Activated T-helper 1 cell treated with anti-CD3 and anti-CD28 coated beads, Interleukin-2, amount 50 U/mL, for 16 hours (primary cell): Measurements from ENCODE around the gene SYP.
"Not testable (repeated sequence)": the region's sequence is repeated elsewhere in the genome, so short reads cannot be mapped to it uniquely, and the experiment has no call there.

Source experiments
- DNase-seq, 2 donors: peaks; one replicate each; pipeline ENCODE4 v3.0.0-alpha.2; 2020; ENCODE audit warnings: low read depth in 1 of 2, low spot score in 1 of 2

SYP gene

DNA sequence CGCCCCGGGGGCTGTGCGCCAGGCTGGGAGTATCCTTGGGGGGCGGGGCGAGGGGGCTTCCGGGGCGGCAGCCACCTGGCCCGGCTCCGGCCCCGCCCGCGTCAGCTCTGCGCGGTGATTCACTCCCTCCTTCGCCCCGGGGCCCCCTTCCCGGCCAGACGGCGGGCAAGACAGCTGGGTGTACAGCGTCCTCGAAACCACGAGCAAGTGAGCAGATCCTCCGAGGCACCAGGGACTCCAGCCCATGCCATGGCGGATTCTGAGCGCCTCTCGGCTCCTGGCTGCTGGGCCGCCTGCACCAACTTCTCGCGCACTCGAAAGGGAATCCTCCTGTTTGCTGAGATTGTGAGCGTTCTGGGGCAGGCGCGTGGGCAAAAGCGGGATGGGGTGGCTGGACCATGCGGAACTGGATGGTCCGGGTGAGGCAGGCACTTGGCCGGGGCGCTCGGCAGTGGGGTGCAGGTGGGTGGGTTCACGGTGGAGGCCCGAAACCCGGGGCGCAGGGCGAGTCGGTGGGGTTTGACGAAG lies 28.2 kb downstream of the SYP start, which contains the start of gene PLP2:
PLP2 (plus strand) TSS at position 147 of the 528 bp plus-strand sequence; CDS start at position 250, 103 bp downstream.
- DNase-seq, result peak; percentile 42 to 55

DNA sequence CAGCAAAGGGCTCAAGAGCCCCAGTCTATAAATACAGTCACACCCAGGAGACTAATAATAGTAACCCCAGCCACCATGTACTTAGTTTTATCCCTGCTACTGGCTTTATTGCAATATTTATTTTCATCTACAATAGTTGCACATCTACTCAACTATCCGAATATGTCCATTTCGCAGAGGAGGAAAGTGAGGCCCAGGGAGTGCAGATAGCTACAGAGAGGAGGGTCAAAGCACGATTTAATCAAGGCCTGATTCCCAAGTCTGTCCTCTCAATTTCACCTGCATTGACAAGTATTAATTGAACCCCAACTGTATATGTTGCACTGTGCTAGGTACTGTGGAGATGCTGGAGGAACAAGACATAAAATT lies 32.3 kb downstream of the SYP start:
- no peak for DNase-seq

DNA sequence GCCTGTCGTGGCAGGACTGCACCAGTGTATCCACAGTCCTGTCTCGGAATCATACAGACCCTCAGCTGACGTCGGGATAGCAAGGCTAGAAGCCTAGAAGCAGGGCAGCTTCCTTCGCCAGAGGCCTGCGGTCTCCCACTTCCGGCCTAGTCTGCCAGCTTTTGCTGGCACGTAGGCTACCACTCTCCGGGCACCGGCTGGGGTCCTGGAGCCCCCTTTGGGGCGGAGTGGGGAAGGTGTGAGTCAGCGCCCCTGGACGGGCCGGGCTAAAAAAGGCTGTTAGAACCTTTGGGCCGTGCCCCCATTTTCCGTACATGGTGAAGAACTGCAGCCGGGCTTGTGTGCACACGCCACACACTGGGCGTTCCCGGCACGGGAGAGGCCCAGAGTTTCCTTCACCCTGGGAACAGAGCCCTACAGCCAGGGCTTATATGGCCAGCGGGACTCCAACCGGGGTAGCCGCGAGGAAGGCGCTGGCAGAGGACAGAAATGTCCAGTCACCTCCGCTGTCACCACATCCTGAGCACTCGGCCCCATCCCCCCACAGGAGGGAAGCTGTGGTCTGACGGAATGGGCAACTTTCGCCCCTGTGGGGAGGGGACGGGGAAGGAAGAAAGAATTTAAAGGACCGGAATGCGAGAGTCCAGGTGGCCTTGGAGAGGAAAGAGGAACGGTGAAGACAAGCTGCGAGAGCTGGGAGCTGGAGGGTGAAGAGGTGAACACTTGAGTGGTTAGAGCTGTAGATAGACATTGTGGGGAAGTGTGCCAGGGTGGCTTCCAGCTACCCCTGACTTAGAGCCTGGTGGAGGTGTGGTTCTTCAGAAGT lies 32.9 kb downstream of the SYP start:
- DNase-seq, result peak; percentile 24 to 38

DNA sequence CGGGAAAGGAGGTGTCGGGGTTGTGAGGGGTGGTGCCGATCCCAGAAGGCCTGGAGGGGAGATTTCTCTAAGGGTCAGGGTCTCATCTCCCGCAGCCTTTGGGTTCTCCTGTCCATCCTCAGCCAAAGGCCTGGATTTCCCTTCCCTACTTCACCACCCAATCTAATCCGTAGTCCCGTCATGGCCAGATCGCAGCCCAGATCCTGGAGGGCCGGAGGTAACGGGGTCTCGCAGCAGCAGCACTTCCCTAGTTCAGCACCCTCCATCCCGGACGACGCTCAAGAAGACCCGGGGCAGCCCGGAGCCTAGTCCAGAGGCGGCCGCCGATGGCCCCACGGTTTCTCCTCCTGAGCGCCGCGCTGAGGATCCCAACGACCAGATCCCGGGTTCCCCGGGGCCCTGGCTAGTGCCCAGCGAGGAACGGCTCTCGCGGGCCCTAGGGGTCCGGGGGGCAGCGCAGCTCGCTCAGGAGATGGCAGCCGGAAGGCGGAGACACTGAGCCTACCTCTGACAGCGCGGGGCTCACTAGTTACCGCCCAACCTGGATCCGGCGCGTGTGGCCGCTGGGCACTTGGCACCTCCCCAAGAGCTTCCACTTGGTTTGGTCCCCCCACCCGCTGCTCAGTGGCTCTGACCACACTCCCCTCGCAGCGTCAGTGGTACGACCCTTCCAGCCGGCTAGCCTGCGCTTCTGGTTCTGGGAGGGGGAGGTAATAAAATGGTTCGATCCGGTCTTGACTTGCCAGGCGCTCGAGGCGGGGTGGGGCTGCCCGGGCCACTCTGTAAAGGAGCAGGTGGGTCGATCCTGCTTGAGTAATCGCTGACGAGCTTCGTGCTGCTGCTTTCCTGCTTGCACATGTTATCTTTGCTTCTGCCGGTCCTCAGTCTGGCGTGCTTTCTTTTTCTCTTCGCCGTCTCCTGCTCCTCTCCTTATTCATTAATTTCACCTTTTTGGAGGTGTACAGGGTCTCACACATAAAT lies 33.8 kb downstream of the SYP start:
- DNase-seq, result peak; percentile 44 to 54

DNA sequence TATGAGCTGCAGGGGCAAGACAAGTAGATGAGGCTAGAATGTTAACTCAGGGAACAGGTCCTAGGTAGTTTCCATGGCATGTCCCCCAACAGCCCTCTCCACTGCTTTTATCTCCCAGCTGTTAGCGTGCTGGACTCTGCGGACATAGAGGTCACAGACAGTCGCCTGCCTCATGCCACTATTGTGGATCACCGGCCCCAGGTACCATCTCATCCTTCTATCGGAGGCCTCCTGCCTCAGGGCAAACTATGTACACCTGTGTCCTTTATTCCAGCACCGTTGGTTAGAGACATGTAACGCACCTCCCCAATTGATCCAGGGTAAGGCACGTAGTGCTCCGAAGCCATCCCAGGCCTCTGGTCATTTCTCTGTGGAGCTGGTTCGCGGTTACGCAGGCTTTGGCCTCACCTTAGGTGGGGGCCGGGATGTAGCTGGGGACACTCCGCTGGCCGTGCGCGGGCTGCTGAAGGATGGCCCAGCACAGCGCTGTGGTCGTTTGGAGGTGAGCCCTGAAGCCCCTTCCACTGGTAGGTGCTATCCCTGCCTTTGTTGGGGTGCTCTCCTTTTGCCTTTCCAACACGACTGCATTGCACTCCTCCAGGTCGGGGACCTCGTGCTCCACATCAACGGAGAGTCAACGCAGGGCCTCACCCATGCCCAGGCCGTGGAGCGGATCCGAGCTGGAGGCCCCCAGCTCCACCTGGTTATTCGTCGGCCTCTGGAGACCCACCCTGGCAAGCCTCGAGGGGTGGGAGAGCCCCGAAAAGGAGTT lies 35.2 kb downstream of the SYP start:
- no peak for DNase-seq

DNA sequence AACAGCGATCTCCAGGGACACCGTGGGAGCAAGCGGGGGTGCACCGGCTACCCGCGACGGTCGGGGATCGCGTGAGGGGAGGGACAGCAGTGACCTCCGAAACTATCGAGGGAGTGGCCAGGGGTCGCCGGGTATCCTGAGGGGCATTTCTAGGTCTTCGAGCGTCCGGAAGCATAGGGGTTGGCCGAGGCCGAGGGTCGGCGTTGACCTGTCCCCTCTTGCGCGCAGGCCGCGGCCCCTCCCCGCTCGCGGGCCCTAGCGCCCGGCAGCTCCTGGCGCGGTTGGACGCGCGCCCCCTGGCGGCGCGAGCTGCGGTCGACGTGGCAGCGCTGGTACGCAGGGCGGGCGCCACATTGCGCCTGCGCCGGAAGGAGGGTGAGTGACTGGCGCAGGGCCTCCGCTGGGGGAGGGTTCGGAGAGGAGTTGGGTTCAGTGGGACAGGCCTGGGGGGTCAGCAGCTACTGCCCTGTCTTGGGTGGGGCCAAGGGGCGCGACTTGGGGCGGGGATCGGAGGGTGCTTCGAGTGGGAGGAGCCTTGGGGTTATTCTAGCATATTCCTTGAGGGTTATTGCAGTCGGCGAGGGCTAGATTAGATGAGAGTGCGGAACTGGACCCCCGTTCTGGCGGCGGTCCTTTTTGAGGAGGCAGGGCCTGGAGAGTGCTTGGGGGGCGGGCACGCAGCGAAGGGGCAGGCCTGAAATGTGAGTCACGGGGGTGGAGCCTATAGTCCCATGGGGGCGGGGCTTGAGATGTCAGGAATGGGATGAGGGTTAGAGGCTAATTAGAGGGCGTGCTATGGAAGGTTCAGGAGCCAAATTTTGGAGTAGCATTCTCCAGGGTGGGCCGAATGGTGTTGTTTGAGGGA lies 36.2 kb downstream of the SYP start:
- DNase-seq, result peak; percentile 47 to 70

DNA sequence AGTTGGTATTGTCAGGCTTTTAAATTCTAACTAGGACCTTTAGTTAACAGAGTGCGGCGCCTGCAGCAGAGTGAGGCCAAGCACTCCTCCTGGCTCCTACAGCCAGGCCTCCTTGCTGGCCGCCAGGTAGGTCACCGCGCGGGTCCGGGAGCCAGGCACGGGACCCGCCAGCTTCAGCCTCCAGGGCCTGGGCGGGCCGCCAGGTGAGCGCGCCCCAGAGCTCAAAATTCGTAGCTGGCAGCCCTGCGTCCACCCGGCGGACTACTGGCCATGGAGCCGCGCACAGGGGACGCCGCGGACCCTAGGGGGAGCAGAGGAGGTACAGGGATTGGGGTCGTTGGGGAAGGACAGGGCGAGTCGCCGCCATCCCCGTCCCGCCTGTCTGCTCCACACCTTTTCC lies 37.4 kb downstream of the SYP start, which contains the start of gene MAGIX:
MAGIX (plus strand) TSS at position 139 of the 400 bp plus-strand sequence; CDS start at position 271, 132 bp downstream.
- DNase-seq, result no peak

DNA sequence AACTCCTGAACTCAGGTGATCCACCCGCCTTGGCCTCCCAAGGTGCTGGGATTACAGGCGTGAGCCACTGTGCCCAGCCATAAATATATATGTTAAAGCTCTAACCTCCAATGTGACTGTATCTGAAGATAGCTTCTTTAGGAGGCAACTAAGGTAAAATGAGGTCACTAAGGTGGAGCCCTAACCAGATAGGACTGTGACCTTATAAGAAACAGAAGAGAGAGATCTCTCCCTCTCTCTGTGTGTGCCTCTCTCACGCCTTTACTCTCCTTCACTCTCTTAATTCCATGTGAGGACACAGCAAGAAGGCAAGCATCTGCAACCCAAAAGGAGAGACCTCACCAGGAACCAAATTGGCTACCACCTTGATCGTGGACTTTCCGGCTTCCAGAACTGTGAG lies 38.4 kb downstream of the SYP start:
- no peak for DNase-seq

DNA sequence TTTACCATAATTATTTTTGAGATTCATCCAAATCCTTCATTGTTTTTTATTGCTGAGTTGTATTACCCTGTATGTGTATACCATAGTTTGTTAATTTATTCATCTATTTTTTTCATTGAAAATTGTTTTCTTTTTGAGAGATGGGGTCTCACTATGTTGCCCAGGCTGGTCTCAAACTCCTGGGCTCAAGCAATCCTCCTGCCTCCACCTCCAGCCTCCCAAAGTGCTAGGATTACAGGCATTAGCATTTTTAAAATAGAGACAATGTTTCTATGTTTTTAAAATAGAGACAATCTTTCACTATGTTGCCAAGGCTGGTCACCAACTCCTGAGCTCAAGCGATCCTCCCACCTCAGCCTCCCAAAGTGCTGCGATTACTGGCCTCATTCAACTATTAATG lies 39.1 kb downstream of the SYP start:
- no peak for DNase-seq

DNA sequence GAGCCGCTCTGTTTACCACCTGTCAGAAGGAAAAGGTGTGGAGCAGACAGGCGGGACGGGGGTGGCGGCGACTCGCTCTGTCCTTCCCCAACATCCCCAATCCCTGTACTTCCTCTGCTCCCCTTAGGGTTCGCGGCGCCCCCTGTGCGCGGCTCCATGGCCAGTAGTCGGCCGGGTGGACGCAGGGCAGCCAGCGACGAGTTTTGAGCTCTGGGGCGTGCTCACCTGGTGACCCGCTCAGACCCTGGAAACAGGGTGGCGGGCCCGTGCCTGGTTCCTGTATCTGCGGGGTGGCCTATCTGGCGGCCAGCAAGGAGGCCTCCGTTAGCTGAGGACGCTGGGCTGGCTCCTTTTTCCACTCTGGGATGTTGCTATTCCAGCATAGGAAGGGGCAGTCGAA lies 42.8 kb downstream of the SYP start:
- no peak for DNase-seq

DNA sequence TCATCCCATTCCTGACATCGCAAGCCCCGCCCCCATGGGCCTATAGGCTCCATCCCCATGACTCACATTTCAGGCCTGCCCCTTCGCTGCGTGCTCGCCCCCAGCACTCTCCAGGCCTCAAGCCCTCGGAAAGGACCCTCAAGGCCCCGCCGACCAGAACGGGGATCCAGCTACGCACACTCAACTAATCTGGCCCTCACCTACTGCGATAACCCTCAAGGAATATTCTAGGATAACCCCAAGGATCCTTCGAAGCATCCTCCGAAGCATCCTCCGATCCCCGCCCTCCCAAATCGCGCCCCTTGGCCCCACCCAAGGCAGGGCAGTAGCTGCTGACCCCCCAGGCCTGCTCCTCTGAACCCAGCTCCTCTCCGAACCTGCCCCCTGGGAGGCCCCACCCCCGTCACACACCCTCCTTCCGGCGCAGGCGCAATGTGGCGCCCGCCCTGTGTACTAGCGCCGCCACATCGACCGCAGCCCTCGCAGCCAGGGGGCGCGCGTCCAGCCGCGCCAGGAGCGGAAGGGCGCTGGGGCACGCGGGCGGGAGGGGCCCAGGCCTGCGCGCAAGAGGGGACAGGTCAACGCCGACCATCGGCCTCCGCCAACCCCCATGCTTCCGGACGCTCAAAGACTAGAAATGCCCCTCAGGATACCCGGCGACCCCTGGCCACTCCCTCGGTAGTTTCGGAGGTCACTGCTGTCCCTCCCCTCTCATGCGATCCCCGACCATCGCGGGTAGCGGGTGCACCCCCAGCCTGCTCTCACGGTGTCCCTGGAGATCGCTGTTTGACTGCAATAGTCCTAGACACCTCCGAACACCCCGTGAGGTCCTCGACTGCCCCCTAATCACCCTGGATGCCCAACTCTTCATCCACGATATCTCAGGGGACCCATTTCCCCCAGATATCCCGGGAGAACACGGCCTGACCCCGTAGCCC lies 43.8 kb downstream of the SYP start:
- peak; percentile 69 to 75 for DNase-seq

DNA sequence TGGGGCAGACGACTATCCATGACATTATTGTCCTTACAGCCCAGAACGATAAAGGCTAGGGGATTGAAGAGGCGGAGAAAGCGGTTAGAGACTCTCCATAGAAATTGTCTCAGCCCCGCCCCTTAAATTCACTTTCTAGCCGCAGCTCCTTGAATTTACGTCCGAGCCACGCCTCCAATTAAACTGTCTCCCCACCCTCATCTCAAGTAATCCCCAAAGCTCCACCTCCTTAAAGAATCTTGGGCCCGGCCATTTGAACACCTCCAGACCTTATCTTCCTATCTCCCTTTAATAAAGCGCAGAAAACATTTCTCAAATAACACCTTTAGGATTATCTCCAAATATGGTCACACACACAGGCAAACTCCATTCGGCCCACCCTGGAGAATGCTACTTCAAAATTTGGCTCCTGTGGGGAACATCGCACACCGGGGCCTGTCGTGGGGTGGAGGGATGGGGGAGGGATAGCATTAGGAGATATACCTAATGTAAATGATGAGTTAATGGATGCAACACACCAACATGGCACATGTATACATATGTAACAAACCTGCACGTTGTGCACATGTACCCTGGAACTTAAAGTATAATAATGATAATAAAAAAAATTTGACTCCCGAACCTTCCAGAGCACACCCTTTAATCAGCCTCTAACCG lies 44.6 kb downstream of the SYP start:
- DNase-seq, result no peak

DNA sequence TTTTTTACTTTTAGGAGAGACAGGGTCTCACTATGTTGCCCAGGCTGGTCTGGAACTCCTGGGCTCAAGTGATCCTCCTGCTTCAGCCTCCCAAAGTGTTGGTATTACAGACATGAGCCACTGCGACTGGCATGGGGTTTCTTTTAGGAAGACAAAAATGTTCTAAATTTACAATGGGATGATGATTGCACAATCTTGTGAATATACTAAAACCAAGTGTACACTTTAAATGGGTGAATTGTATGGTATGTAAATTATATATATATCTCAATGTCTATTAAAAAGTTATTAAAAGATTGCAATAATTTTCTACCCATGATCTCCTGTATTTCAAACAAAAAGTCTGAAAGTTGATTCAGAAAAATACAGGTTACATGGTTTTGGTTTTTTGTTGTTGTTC lies 46.5 kb downstream of the SYP start:
- DNase-seq, result no peak

DNA sequence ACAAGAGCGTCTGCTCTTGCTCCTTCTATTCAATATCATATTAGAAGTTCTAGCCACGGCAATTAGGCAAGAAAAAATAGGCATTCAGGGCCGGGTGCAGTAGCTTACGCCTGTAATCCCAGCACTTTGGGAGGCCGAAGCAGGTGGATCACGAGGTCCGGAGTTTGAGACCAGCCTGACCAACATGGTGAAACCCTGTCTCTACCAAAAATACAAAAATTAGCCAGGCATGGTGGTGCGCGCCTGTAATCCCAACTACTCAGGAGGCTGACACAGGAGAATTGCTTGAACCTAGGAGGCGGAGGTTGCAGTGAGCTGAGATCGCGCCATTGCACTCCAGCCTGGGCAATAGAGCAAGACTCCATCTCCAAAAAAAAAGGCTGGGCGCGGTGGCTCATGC lies 50.7 kb downstream of the SYP start:
- DNase-seq, result not testable (repeated sequence)

DNA sequence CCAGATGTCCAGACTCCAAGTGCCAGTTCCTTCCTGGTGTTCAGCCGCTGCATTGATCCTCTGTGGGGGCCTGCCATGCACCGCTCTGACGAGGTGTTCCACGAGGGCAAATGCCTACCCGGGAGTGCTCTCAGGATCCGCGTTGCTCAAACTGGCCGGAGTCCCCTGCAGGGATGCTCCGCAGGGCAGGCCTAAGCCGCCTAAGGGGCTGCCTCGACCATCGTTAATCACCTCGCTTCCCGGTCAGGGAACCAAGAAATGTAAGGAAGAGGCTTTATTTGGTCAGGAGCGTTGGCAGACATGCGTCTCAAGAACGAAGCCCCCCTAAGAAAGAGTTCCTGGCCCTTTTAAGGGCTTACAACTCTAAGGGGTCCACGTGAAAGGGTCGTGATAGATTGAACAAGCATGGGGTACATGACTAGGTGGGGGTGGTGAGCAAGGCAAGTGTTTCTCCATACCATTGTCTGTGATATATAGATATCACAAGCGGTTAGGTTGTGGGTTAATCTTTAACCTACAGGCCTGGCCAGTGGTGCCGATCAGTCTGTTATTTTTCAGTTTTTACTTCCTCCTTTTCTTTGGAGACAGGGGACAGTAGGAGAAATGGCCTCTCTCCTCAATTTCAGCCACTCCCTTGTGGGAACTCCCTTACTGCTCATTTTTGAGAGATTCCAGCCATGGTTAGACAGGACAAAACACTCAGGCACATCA lies 51.4 kb downstream of the SYP start:
- DNase-seq, result not testable (repeated sequence)

DNA sequence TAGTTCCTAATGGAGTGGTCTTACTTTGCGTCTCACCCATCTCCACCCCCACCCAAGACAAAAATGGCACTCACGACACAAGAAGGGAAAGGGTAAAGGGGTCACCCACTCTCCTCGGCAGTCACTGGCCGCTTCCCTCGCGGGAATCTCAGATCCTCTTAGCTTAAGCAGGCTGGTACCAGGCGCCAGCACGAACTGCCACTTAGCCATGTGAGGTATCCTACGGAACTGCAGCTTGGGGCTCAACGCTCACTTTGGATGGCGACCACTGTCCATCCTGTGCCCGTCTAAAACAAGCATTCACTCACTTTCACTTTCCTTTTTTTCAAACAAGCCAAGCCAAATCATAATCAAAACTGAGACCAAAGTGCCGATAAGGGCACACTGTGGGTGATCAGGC lies 52.1 kb downstream of the SYP start:
- no peak for DNase-seq

DNA sequence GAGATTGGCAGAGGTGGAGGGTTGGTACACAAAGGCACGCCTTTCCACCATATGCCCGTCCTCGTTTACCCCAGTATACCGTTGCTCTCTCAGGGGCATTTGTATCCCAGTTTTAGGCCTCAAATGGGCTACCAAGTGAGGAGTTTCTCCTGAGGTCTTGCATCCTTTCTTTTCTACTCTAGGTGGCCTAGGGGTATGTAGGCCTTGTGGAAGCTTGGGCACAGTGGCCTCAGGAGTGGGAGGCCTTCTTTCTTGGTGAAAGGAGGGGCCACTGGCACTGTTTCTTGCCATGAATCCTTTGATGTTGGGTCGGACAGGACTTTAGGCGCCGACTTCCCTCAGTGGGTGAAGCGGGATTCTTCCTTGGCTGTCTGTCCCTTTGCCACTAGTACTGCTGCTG lies 52.7 kb downstream of the SYP start:
- DNase-seq, result no peak

DNA sequence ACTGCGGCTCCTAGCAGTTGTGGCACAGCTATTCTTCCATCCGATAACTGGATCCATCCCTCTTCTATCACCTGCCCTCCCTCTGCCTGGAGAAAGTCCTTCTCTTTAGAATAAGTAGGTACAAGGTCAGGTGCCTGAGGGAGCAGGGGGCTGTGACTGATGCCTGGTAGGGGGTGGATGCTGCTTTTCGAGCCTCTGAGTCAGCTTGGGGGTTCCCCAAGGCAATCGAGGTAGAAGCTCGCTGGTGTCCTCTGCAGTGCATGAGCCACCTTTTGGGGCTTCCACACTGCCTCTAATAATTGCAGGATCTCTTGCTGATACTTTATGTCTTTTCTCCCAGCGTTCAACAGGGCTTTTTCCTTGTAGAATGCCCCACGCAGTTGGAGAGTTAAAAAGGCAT lies 56.8 kb downstream of the SYP start:
- not testable (repeated sequence) for DNase-seq
